Esophagus muscularis mucosa (tissue), 3 donors: ENCODE measurements around the gene NOCT.

Experiments
- POLR2A ChIP-seq: fragments of 450-650 bp; IDR thresholded peaks from one replicate; pipeline ENCODE4 v1.6.1; 2017; ENCODE audit warnings: antibody characterized with exemption, moderate library complexity, mild to moderate bottlenecking, low read depth
- TF ChIP-seq, protein P1 (sequence below), 3 experiments: fragments of 200-600 bp in 2 of 3; fragments of 450-650 bp in 1 of 3; sonication (generic) in 2 of 3; IDR thresholded peaks; one replicate each; pipeline ENCODE4 v1.5.1; 2017 to 2019; ENCODE audit warnings: antibody characterized with exemption in 3 of 3, mild to moderate bottlenecking in 2 of 3, moderate library complexity in 1 of 3

DNA sequence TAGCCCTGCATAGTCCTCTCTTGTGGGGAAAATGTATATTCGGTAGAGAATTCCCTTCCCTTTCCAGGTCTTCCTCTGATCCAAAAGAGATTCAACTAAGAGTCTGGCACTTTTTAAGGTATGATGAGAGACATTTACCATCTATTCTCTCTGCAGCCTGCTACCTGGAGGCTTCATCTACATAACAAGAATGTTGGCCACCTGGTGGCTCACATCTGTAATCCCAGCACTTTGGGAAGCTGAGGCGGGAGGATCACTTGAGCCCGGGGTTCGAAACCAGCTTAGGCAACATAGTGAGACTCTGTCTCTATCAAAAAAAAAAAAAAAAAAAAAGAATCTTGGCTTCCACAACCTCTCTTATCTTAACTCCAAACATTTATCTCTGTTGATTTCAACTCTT is 40.4 kb upstream of the NOCT start:
- TF ChIP-seq POLR2A = no peak
- TF ChIP-seq, protein P1, sequence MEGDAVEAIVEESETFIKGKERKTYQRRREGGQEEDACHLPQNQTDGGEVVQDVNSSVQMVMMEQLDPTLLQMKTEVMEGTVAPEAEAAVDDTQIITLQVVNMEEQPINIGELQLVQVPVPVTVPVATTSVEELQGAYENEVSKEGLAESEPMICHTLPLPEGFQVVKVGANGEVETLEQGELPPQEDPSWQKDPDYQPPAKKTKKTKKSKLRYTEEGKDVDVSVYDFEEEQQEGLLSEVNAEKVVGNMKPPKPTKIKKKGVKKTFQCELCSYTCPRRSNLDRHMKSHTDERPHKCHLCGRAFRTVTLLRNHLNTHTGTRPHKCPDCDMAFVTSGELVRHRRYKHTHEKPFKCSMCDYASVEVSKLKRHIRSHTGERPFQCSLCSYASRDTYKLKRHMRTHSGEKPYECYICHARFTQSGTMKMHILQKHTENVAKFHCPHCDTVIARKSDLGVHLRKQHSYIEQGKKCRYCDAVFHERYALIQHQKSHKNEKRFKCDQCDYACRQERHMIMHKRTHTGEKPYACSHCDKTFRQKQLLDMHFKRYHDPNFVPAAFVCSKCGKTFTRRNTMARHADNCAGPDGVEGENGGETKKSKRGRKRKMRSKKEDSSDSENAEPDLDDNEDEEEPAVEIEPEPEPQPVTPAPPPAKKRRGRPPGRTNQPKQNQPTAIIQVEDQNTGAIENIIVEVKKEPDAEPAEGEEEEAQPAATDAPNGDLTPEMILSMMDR (IDR thresholded peaks at IDR 0.05) = no peak
